GM18526 (cell line): ENCODE results near the gene TMEM179.

Experiments
- POLR2A ChIP-seq: IDR thresholded peaks from 3 replicates; pipeline ENCODE4 v1.6.1; 2011; ENCODE audit not compliant: insufficient read length; ENCODE audit errors: extremely low read depth

Gene TMEM179

GRCh38 chr14:104541905-104542465 is 62.6 kb downstream of the TMEM179 start:
- TF ChIP-seq POLR2A = no peak
